ENCODE measurements around the gene CTSV. TPM values are rescaled to one million over a fixed set of nuclear protein-coding genes. Genes with fewer than 3 reads are reported as not detected.
A peak's percentile ranks its signal among the peaks of the same experiment; 100 is the strongest.
"Not testable (repeated sequence)": the region's sequence is repeated elsewhere in the genome, so short reads cannot be mapped to it uniquely, and the experiment has no call there.

The CTSV gene
- total RNA-seq (under 0.01 and 0.66 TPM in 2 replicates), polyA plus RNA-seq (0.25 and 0.63 TPM in 2 replicates), polyA minus RNA-seq (ENCODE audit: low replicate concordance) (not detected in 2 replicates)
- 0.16 and 0.47 TPM in 2 replicates for polyA plus RNA-seq (2012)

GRCh38 chr9:97038611-97039513, at the start of gene CTSV:
TSS of gene CTSV (minus strand) at chr9:97039142. CDS start at chr9:97038043, 1,099 bp downstream.
- no peaks in the 10 kb centered on the region for H4K20me1 ChIP-seq (ENCODE audit: control insufficient read depth, extremely low read depth, insufficient read depth, low read length)
- peak within 1 kb of the TSS; percentile 91 for H2AFZ ChIP-seq (ENCODE audit: low read length)
- H3K4me2 ChIP-seq (ENCODE audit: extremely low read depth, insufficient read depth, low read length) = peak within 1 kb of the TSS; percentile 96
- peak within 1 kb of the TSS; percentile 47 to 66 (median 59) for H3K4me3 ChIP-seq (replicated peaks in 1 of 4; ENCODE audit: control extremely low read depth in 1 of 4, insufficient read depth in 1 of 4, low read depth in 3 of 4, low read length in 4 of 4)
- no peaks in the 10 kb centered on the region for H3K79me2 ChIP-seq (ENCODE audit: control insufficient read depth, insufficient read depth, low read length)
- no peak within 1 kb of the TSS for H3K9ac ChIP-seq (ENCODE audit: insufficient read depth, low read length)
- peaks cover 12% of the 10 kb centered on the region for H3K27me3 ChIP-seq (ENCODE audit: control insufficient read depth, insufficient read depth, low read length)
- no peak within 1 kb of the TSS for H3K27ac ChIP-seq (ENCODE audit: insufficient read depth, low read length)
- no peaks in the 10 kb centered on the region for H3K9me3 ChIP-seq (ENCODE audit: control insufficient read depth, insufficient read depth, low read depth, low read length)
- no peak for TF ChIP-seq EZH2 (IDR thresholded peaks at IDR 0.05; ENCODE audit: low read length, missing control alignments)
- peak; percentile 70 to 82 for DNase-seq (ENCODE audit: low read depth in 2 of 2)
- H3K36me3 ChIP-seq (ENCODE audit: control insufficient read depth, insufficient read depth, low read length) = no peaks in the 10 kb centered on the region
- peaks cover 2% of the 10 kb centered on the region for H3K4me1 ChIP-seq (ENCODE audit: control insufficient read depth, extremely low read depth, insufficient read depth, low read length)

DNA sequence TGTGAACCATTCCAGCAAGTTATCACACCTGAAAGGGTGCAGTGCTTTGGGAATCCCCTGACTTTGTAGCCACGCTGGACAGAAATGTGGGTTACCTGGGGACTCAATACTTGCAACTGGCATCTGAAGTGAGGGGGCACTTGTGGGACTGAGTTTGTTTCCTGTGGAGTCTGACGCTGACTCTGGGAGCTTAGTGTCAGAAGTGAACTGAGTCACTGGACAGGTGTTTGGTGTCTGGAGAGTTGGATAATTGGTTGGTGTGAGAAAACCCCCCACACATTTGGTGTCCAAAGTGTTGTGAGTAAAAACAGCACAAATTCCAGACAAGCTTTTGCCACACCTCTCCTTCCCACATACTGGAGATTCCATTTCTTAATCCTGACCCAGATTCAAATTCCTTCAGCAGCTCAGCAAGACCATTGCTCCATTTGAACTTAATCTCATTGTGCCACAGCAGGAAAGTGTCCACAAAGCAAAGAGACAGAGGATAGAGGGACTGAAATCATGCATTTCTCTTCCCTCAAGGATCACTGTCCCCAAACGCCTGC, 48.8 kb upstream of the CTSV start:
- DNase-seq (ENCODE audit: low read depth in 2 of 2); H3K36me3 ChIP-seq (ENCODE audit: control insufficient read depth, insufficient read depth, low read length); H3K9me3 ChIP-seq (ENCODE audit: control insufficient read depth, insufficient read depth, low read depth, low read length); H3K79me2 ChIP-seq (ENCODE audit: control insufficient read depth, insufficient read depth, low read length); H2AFZ ChIP-seq (ENCODE audit: low read length); H3K4me3 ChIP-seq (replicated peaks in 1 of 4; ENCODE audit: control extremely low read depth in 1 of 4, insufficient read depth in 1 of 4, low read depth in 3 of 4, low read length in 4 of 4); H4K20me1 ChIP-seq (ENCODE audit: control insufficient read depth, extremely low read depth, insufficient read depth, low read length); H3K4me1 ChIP-seq (ENCODE audit: control insufficient read depth, extremely low read depth, insufficient read depth, low read length); H3K4me2 ChIP-seq (ENCODE audit: extremely low read depth, insufficient read depth, low read length); H3K9ac ChIP-seq (ENCODE audit: insufficient read depth, low read length); H3K27ac ChIP-seq (ENCODE audit: insufficient read depth, low read length); H3K27me3 ChIP-seq (ENCODE audit: control insufficient read depth, insufficient read depth, low read length): not testable (repeated sequence)

DNA sequence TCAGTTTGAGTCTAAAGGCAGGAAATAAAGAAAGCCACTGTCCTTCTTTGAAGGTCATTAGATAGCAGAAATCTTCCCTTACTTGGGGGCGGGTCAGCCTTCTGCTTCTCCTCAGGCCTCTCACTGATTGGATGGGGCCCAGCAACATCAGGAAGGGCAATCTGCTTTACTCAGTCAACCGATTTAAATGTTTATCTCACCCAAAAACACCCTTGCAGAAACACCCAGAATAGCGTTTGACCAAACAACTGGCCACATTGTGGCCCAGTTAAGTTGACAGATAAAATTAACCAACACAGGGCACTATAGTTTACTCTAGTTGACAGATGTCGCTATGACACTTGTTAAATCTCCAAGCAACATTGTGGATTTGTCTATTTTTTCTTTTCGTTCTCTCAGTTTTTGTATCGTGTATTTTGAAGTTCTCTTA, 45.6 kb upstream of the CTSV start:
- H3K27ac ChIP-seq (ENCODE audit: insufficient read depth, low read length); H4K20me1 ChIP-seq (ENCODE audit: control insufficient read depth, extremely low read depth, insufficient read depth, low read length); H3K4me2 ChIP-seq (ENCODE audit: extremely low read depth, insufficient read depth, low read length); H3K4me1 ChIP-seq (ENCODE audit: control insufficient read depth, extremely low read depth, insufficient read depth, low read length); H3K27me3 ChIP-seq (ENCODE audit: control insufficient read depth, insufficient read depth, low read length); DNase-seq (ENCODE audit: low read depth in 2 of 2); H3K9me3 ChIP-seq (ENCODE audit: control insufficient read depth, insufficient read depth, low read depth, low read length); H2AFZ ChIP-seq (ENCODE audit: low read length); H3K4me3 ChIP-seq (replicated peaks in 1 of 4; ENCODE audit: control extremely low read depth in 1 of 4, insufficient read depth in 1 of 4, low read depth in 3 of 4, low read length in 4 of 4); H3K79me2 ChIP-seq (ENCODE audit: control insufficient read depth, insufficient read depth, low read length); H3K9ac ChIP-seq (ENCODE audit: insufficient read depth, low read length); H3K36me3 ChIP-seq (ENCODE audit: control insufficient read depth, insufficient read depth, low read length): not testable (repeated sequence)

DNA sequence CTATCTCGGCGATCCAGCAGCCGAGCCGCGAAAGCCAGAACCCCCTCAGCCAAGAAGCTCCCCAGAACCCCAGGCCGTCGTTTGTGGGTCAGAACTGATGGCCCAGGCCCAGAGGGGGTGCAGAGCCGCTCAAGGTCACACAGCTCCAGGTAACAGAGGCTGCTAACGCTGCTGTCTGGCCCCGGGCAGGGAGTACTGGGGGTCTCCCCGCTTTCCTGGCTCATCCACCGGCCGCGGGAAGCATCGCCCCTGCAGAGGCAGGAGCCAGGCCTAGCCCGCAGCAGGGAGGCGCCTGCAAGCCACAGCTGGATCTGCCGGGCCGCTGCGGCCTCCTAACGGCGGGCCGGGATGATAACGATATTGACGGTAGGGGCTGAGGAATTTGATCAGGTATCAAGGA, 39.4 kb upstream of the CTSV start:
- Histone ChIP-seq H3K9me3 (ENCODE audit: control insufficient read depth, insufficient read depth, low read depth, low read length) (no peaks in the 10 kb centered on the region), H3K36me3 (ENCODE audit: control insufficient read depth, insufficient read depth, low read length) (no peaks in the 10 kb centered on the region), H3K27me3 (ENCODE audit: control insufficient read depth, insufficient read depth, low read length) (no peaks in the 10 kb centered on the region), H3K4me3 (replicated peaks in 1 of 4; ENCODE audit: control extremely low read depth in 1 of 4, insufficient read depth in 1 of 4, low read depth in 3 of 4, low read length in 4 of 4) (no peak overlapping the region), H3K4me2 (ENCODE audit: extremely low read depth, insufficient read depth, low read length) (no peak overlapping the region), H4K20me1 (ENCODE audit: control insufficient read depth, extremely low read depth, insufficient read depth, low read length) (no peaks in the 10 kb centered on the region), H3K79me2 (ENCODE audit: control insufficient read depth, insufficient read depth, low read length) (no peaks in the 10 kb centered on the region), H2AFZ (ENCODE audit: low read length) (no peak overlapping the region), H3K4me1 (ENCODE audit: control insufficient read depth, extremely low read depth, insufficient read depth, low read length) (no peaks in the 10 kb centered on the region), H3K9ac (ENCODE audit: insufficient read depth, low read length) (no peak overlapping the region), H3K27ac (ENCODE audit: insufficient read depth, low read length) (no peak overlapping the region)
- no peak for TF ChIP-seq EZH2 (IDR thresholded peaks at IDR 0.05; ENCODE audit: low read length, missing control alignments)
- TF ChIP-seq, protein P1, sequence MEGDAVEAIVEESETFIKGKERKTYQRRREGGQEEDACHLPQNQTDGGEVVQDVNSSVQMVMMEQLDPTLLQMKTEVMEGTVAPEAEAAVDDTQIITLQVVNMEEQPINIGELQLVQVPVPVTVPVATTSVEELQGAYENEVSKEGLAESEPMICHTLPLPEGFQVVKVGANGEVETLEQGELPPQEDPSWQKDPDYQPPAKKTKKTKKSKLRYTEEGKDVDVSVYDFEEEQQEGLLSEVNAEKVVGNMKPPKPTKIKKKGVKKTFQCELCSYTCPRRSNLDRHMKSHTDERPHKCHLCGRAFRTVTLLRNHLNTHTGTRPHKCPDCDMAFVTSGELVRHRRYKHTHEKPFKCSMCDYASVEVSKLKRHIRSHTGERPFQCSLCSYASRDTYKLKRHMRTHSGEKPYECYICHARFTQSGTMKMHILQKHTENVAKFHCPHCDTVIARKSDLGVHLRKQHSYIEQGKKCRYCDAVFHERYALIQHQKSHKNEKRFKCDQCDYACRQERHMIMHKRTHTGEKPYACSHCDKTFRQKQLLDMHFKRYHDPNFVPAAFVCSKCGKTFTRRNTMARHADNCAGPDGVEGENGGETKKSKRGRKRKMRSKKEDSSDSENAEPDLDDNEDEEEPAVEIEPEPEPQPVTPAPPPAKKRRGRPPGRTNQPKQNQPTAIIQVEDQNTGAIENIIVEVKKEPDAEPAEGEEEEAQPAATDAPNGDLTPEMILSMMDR (conservative IDR thresholded peaks at IDR 0.05 in 1 of 2, IDR thresholded peaks at IDR 0.05 in 1 of 2; ENCODE audit: low read depth in 1 of 2, low read length in 2 of 2) = no peak
- DNase-seq (ENCODE audit: low read depth in 2 of 2) = no peak
